A549 (cell line): ENCODE data around the gene ATN1. TPM values are rescaled to one million over a fixed set of nuclear protein-coding genes. Genes with fewer than 3 reads are reported as not detected.

ENCODE experiments used
- ATAC-seq, 2 experiments: fragments of 200-7000 bp in 1 of 2; fragments of >200 bp in 1 of 2; cut with Nextera tagmentation in 1 of 2; cut with Tn5 transposase in 1 of 2; 3 replicates each; pipeline versions ENCODE4 v1.8.0 to v1.9.1; 2018 to 2020; ENCODE audit warnings: mild to moderate bottlenecking in 1 of 2, moderate library complexity in 1 of 2
- CTCF ChIA-PET: fragments of 300-600 bp; sonication (Branson Sonifier 250); formaldehyde crosslinking; extraction: SDS; loops from one replicate; lab custom pipeline; 2021; ENCODE audit warnings: antibody characterized with exemption, inconsistent platforms; lab: Yijun Ruan, JAX
- POLR2A ChIA-PET: fragments of 350-600 bp; formaldehyde crosslinking; extraction: SDS; loops from one replicate; lab custom pipeline; 2021; ENCODE audit warnings: antibody characterized with exemption, inconsistent platforms; lab: Yijun Ruan, JAX
- DNase-seq, 2 experiments: peaks; one replicate each; pipeline versions ENCODE4 v3.0.0 to v3.0.0-alpha.2; 2011 to 2016; ENCODE audit warnings: low read depth in 1 of 2, low spot score in 1 of 2
- FAIRE-seq: peaks from 2 replicates; lab custom pipeline; 2011; peaks lifted over from hg19 to GRCh38; lab: Jason Lieb, UNC
- H3K27ac ChIP-seq, 2 experiments: fragments of >200 bp; sonication (Bioruptor Twin); formaldehyde crosslinking; 3 replicates each; pipeline ENCODE4 v1.5.1; 2016 to 2017
- H3K4me1 ChIP-seq: fragments of >200 bp; sonication (Bioruptor Twin); formaldehyde crosslinking; 3 replicates; pipeline ENCODE4 v1.6.1; 2016
- H3K4me2 ChIP-seq: fragments of >200 bp; sonication (Bioruptor Twin); formaldehyde crosslinking; 3 replicates; pipeline ENCODE4 v1.6.1; 2016
- H3K4me3 ChIP-seq: fragments of >200 bp; sonication (Bioruptor Twin); formaldehyde crosslinking; 3 replicates; pipeline ENCODE4 v1.5.1; 2016
- H3K9me3 ChIP-seq: fragments of >200 bp; sonication (Bioruptor Twin); formaldehyde crosslinking; 3 replicates; pipeline ENCODE4 v1.6.1; 2016
- ATOH8 ChIP-seq: fragments of 250-450 bp; sonication (Bioruptor Pico); IDR thresholded peaks from 2 replicates; pipeline ENCODE4 v1.5.0; 2020; ENCODE audit warnings: low read depth, mild to moderate bottlenecking, moderate library complexity
- BHLHE40 ChIP-seq: IDR thresholded peaks from 2 replicates; pipeline ENCODE4 v1.6.1; 2012; ENCODE audit warnings: low read depth, low read length, inconsistent platforms
- CBX8 ChIP-seq: fragments of 200-600 bp; sonication (generic); IDR thresholded peaks from 2 replicates; pipeline ENCODE4 v1.6.1; 2016
- CEBPB ChIP-seq, 2 experiments: fragments of >200 bp in 1 of 2; sonication (Bioruptor Twin) in 1 of 2; formaldehyde crosslinking in 1 of 2; IDR thresholded peaks; 2 replicates each; pipeline ENCODE4 v1.6.1; 2012 to 2016
- EHMT2 ChIP-seq: fragments of 200-600 bp; sonication (generic); IDR thresholded peaks from 2 replicates; pipeline ENCODE4 v1.6.1; 2016; ENCODE audit warnings: antibody characterized with exemption, low read depth, mild to moderate bottlenecking, moderate library complexity
- EP300 ChIP-seq, 2 experiments: fragments of >200 bp; sonication (Bioruptor Twin); formaldehyde crosslinking; IDR thresholded peaks; 2 replicates in 1 of 2; 3 replicates in 1 of 2; pipeline ENCODE4 v1.6.1; 2016 to 2017
- ESRRA ChIP-seq: fragments of 150-350 bp; IDR thresholded peaks from 2 replicates; pipeline ENCODE4 v1.6.1; 2014; ENCODE audit warnings: mild to moderate bottlenecking, low read length, borderline replicate concordance
- FOSB ChIP-seq: fragments of 250-450 bp; sonication (Bioruptor Pico); IDR thresholded peaks from 2 replicates; pipeline ENCODE4 v1.5.0; 2020; ENCODE audit warnings: mild to moderate bottlenecking, moderate library complexity
- FOSL2 ChIP-seq, 2 experiments: fragments of 450-650 bp in 1 of 2; fragments of >200 bp in 1 of 2; sonication (Bioruptor Twin) in 1 of 2; formaldehyde crosslinking; IDR thresholded peaks; 2 replicates each; pipeline versions ENCODE4 v1.5.0 to v1.6.1; 2016 to 2020; ENCODE audit warnings: mild to moderate bottlenecking in 1 of 2, moderate library complexity in 1 of 2
- HEYL ChIP-seq: fragments of 250-450 bp; sonication (Bioruptor Pico); IDR thresholded peaks from 2 replicates; pipeline ENCODE4 v1.8.0; 2021; ENCODE audit warnings: mild to moderate bottlenecking, moderate library complexity
- HOXB13 ChIP-seq: fragments of 250-450 bp; sonication (Bioruptor Pico); IDR thresholded peaks from 2 replicates; pipeline ENCODE4 v1.5.0; 2020; ENCODE audit warnings: low read depth, mild to moderate bottlenecking, moderate library complexity
- JUN ChIP-seq, 2 experiments: fragments of >200 bp; sonication (Bioruptor Twin); formaldehyde crosslinking; IDR thresholded peaks; 2 replicates in 1 of 2; 3 replicates in 1 of 2; pipeline ENCODE4 v1.6.1; 2016 to 2017
- KDM1A ChIP-seq: fragments of 200-600 bp; sonication (generic); IDR thresholded peaks from 2 replicates; pipeline ENCODE4 v1.6.1; 2016; ENCODE audit warnings: low read depth, mild to moderate bottlenecking
- MAZ ChIP-seq: fragments of 150-350 bp; IDR thresholded peaks from 2 replicates; pipeline ENCODE4 v1.6.1; 2014; ENCODE audit warnings: antibody characterized with exemption, low read depth, low read length, borderline replicate concordance
- PHF8 ChIP-seq: fragments of 200-600 bp; sonication (generic); IDR thresholded peaks from 2 replicates; pipeline ENCODE4 v1.6.1; 2016; ENCODE audit warnings: low read depth, mild to moderate bottlenecking, antibody characterized with exemption, moderate library complexity, borderline replicate concordance
- POLR2AphosphoS2 ChIP-seq: conservative IDR thresholded peaks from 2 replicates; pipeline ENCODE4 v1.6.1; 2012; ENCODE audit warnings: low read length, improper control_type of control experiment, inconsistent platforms
- RAD21 ChIP-seq, 2 experiments: fragments of >200 bp in 1 of 2; sonication (Bioruptor Twin) in 1 of 2; formaldehyde crosslinking in 1 of 2; IDR thresholded peaks in 1 of 2; conservative IDR thresholded peaks in 1 of 2; 2 replicates in 1 of 2; 3 replicates in 1 of 2; pipeline ENCODE4 v1.6.1; 2012 to 2018; ENCODE audit warnings: inconsistent platforms in 1 of 2
- RCOR1 ChIP-seq: fragments of 150-350 bp; IDR thresholded peaks from 2 replicates; pipeline ENCODE4 v1.6.1; 2014; ENCODE audit warnings: antibody characterized with exemption, low read length, low read depth
- RNF2 ChIP-seq: fragments of 200-600 bp; sonication (generic); IDR thresholded peaks from 2 replicates; pipeline ENCODE4 v1.6.1; 2016; ENCODE audit warnings: low read depth, mild to moderate bottlenecking, antibody characterized with exemption, moderate library complexity, borderline replicate concordance
- SREBF2 ChIP-seq: fragments of 450-650 bp; IDR thresholded peaks from 2 replicates; pipeline ENCODE4 v1.6.1; 2014; ENCODE audit warnings: mild to moderate bottlenecking, moderate library complexity
- TFCP2L1 ChIP-seq: fragments of 250-450 bp; sonication (Bioruptor Pico); IDR thresholded peaks from 2 replicates; pipeline ENCODE4 v1.5.0; 2021; ENCODE audit warnings: mild to moderate bottlenecking
- ZC3H11A ChIP-seq: fragments of 450-650 bp; IDR thresholded peaks from 2 replicates; pipeline ENCODE4 v1.6.1; 2014; ENCODE audit warnings: antibody characterized with exemption, mild to moderate bottlenecking
- ZNF302 ChIP-seq: fragments of 250-450 bp; sonication (Bioruptor Pico); IDR thresholded peaks from 2 replicates; pipeline ENCODE4 v1.9.0; 2021; ENCODE audit warnings: inconsistent platforms, mild to moderate bottlenecking, moderate library complexity
- WGBS: methylation state at CpG from one replicate; pipeline ENCODE4 v1.1.6; 2017; ENCODE audit errors: missing lambda C conversion rate; 5-methylcytosine and 5-hydroxymethylcytosine counted together
- polyA plus RNA-seq, 4 experiments: library from polyadenylated mRNA; depleted of rRNA in 3 of 4; stranded (reverse); fragments of >200 nt; fragmentation: RNase III in 1 of 4; extraction: RNeasy Plus Mini Kit Qiagen cat#74134 plus additional on column Dnase treatment in 1 of 4; gene quantifications; 2 replicates in 3 of 4; 3 replicates in 1 of 4; pipeline ENCODE4 v1.2.3, GENCODE V29; 2011 to 2017
- TF ChIP-seq, protein P1 (sequence below): fragments of 200-600 bp; sonication (generic); IDR thresholded peaks from 2 replicates; pipeline ENCODE4 v1.6.1; 2016; ENCODE audit warnings: antibody characterized with exemption, mild to moderate bottlenecking, moderate library complexity

The ATN1 gene
- polyA plus RNA-seq, 2 of the 4 experiments (the other 2 are of a cell fraction), result 11.3 to 51.6 TPM

DNA sequence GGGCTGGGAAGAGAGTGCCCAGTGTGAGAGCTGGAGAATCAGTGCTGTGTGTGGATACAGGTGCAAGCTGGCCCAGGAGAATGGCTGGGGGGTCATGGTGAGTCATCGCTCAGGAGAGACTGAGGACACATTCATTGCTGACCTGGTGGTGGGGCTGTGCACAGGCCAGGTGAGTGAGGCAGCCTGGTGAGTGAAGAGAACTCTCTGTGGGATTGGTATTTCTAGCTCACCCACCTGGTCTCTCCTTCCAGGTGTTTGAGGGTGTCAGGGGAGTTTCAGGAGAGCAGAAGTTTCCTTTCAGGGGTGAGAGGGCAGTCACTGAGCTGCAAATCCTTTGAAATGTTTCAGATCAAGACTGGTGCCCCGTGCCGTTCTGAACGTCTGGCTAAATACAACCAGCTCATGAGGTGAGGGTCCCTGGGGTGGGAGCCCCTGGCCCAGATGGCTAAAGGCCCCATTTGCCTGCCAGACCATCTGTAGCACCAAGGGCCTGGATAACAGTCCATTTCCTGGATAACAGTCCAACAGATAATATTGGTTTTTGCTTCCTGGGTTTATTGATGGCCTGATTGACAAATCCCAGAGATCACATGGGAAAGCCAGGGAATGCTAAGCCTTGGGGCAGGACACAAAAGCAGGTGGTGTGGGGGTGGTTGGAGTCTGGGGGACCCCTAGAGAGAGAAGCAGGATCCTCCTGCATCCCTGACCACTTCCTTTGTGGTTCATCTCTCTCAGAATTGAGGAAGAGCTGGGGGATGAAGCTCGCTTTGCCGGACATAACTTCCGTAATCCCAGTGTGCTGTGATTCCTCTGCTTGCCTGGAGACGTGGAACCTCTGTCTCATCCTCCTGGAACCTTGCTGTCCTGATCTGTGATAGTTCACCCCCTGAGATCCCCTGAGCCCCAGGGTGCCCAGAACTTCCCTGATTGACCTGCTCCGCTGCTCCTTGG is 5.5 kb upstream of the ATN1 start:
- H3K4me2 ChIP-seq, result no peak overlapping the region
- WGBS, result 86% methylated on average over 8 of the region's 9 CpGs
- TF ChIP-seq EP300 (IDR thresholded peaks at IDR 0.05) (no peak), FOSL2 (IDR thresholded peaks at IDR 0.05) (no peak), FOSL2 (CRISPR knock-in tag; IDR thresholded peaks at IDR 0.05) (peak; percentile 47; the same call in 1 of the 2 replicates)
- TF ChIP-seq, all 56 proteins: peak for 1
- peaks cover 28% of the 10 kb centered on the region for H3K4me1 ChIP-seq
- no peaks in the 10 kb centered on the region for H3K9me3 ChIP-seq
- no peak overlapping the region for H3K4me3 ChIP-seq
- no peak for FAIRE-seq
- ChIA-PET POLR2A (interaction anchor here (0.6 to 1.6 kb wide), 2 partner anchors 22 to 186 kb away, joined by 4 to 7 read pairs; partner anchors contain the start of genes C12orf57 and RNU7-1), CTCF (interaction anchor here (1.3 to 18.2 kb wide), 4 partner anchors 8 to 53 kb away, joined by 8 to 370 read pairs (median 50); partner anchors contain the start of genes C12orf57, ENO2, PTPN6 and RNU7-1)
- DNase-seq, result no peak
- H3K27ac ChIP-seq, result no peak overlapping the region
- no peak for ATAC-seq

- CTCF ChIA-PET, result interaction anchor here (0.5 to 18.2 kb wide), 20 partner anchors 9 to 570 kb away, joined by 3 to 370 read pairs (median 6); partner anchors contain the start of genes C12orf57, CLSTN3, ENO2 and LRRC23
- TF ChIP-seq PHF8 (no peak), CEBPB (IDR thresholded peaks at IDR 0.05) (no peak), ATOH8 (no peak), MAZ (no peak), JUN (IDR thresholded peaks at IDR 0.05) (no peak), RAD21 (conservative IDR thresholded peaks at IDR 0.05 in 1 of 2, IDR thresholded peaks at IDR 0.05 in 1 of 2) (no peak), HOXB13 (CRISPR knock-in tag) (no peak), ZC3H11A (no peak), HEYL (no peak)
- TF ChIP-seq, protein P1, sequence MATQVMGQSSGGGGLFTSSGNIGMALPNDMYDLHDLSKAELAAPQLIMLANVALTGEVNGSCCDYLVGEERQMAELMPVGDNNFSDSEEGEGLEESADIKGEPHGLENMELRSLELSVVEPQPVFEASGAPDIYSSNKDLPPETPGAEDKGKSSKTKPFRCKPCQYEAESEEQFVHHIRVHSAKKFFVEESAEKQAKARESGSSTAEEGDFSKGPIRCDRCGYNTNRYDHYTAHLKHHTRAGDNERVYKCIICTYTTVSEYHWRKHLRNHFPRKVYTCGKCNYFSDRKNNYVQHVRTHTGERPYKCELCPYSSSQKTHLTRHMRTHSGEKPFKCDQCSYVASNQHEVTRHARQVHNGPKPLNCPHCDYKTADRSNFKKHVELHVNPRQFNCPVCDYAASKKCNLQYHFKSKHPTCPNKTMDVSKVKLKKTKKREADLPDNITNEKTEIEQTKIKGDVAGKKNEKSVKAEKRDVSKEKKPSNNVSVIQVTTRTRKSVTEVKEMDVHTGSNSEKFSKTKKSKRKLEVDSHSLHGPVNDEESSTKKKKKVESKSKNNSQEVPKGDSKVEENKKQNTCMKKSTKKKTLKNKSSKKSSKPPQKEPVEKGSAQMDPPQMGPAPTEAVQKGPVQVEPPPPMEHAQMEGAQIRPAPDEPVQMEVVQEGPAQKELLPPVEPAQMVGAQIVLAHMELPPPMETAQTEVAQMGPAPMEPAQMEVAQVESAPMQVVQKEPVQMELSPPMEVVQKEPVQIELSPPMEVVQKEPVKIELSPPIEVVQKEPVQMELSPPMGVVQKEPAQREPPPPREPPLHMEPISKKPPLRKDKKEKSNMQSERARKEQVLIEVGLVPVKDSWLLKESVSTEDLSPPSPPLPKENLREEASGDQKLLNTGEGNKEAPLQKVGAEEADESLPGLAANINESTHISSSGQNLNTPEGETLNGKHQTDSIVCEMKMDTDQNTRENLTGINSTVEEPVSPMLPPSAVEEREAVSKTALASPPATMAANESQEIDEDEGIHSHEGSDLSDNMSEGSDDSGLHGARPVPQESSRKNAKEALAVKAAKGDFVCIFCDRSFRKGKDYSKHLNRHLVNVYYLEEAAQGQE, result no peak
- Histone ChIP-seq H3K4me1 (peaks cover 28% of the 10 kb centered on the region), H3K4me3 (no peak overlapping the region), H3K4me2 (no peak overlapping the region), H3K9me3 (no peaks in the 10 kb centered on the region), H3K27ac (no peak overlapping the region)
- FAIRE-seq, result no peak
- 88% methylated on average over 10 of the region's 10 CpGs for WGBS
- POLR2A ChIA-PET, result no interaction called here
- DNase-seq, result no peak
- ATAC-seq, result no peak
These were observed 4.6 kb upstream of the ATN1 start for GRCh38 chr12:6923003-6923732.

DNA sequence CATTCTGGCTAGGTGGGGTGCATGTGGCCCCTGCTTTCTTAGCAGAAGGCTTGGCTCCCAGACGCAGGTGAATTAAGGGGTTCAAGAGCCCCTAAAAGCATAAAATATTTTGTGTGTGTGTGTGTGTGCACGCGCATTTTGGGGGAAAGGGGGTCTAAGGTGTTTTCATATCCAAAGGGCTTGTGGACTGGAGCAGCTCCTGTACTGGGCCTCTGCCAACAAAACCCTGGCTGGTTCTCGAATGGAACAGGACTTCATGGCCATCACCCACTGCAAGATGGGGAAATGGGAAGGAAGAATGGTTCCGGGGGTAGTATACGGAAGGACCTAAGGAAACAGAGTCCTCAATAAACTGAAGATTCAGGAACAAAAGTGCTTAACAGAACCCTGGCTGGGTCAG is 3.9 kb upstream of the ATN1 start:
- no peak overlapping the region for H3K4me3 ChIP-seq
- POLR2A ChIA-PET, result interaction anchor here (0.9 to 4.1 kb wide), 3 partner anchors 10 to 20 kb away, joined by 3 to 44 read pairs (median 41); partner anchors contain the start of genes C12orf57 and RNU7-1
- H3K9me3 ChIP-seq, result no peaks in the 10 kb centered on the region
- CTCF ChIA-PET, result interaction anchor here (0.5 to 18.2 kb wide), 26 partner anchors 10 to 571 kb away, joined by 3 to 370 read pairs (median 4); partner anchors contain the start of genes C12orf57, C1RL, CLSTN3 and ENO2
- H3K27ac ChIP-seq, result peak overlapping the region in 1 of 2 experiments; percentile 100; a peak in 3 of 6 replicates
- H3K4me2 ChIP-seq, result peak overlapping the region; percentile 82; the same call in 2 of the 3 replicates
- ATAC-seq (no peak), FAIRE-seq (no peak), DNase-seq (no peak)
- WGBS, result 62% methylated on average over 6 of the region's 6 CpGs
- peaks cover 28% of the 10 kb centered on the region for H3K4me1 ChIP-seq
- TF ChIP-seq CBX8 (no peak), BHLHE40 (no peak), SREBF2 (no peak), POLR2AphosphoS2 (no peak), FOSB (CRISPR knock-in tag) (no peak), KDM1A (no peak), ZNF302 (CRISPR knock-in tag) (no peak), RCOR1 (no peak), RNF2 (no peak), ATOH8 (no peak), EHMT2 (no peak), TFCP2L1 (CRISPR knock-in tag) (no peak), ESRRA (no peak)
